ENCODE results near the gene ALDH1A3.

ALDH1A3 gene

GRCh38 chr15:100940767-100941379 is 61.2 kb downstream of the ALDH1A3 start:
- peaks cover 5% of the 10 kb centered on the region for H3K27me3 Mint-ChIP-seq
- no peak overlapping the region for H3K4me3 Mint-ChIP-seq
- H3K4me1 Mint-ChIP-seq, result no peaks in the 10 kb centered on the region
- no peak overlapping the region for H3K27ac Mint-ChIP-seq
- DNase-seq, result no peak
- CTCF ChIA-PET, result interaction anchor here (1.2 kb wide), 1 partner anchor 66 kb away, joined by 3 read pairs; no protein-coding TSS in a partner anchor
- H3K9me3 Mint-ChIP-seq, result no peaks in the 10 kb centered on the region
- H3K36me3 Mint-ChIP-seq, result no peaks in the 10 kb centered on the region

- CTCF ChIA-PET, result interaction anchor here (1.2 kb wide), 1 partner anchor 65 kb away, joined by 3 read pairs; no protein-coding TSS in a partner anchor
- H3K27ac Mint-ChIP-seq, result no peak overlapping the region
- no peaks in the 10 kb centered on the region for H3K36me3 Mint-ChIP-seq
- no peak for DNase-seq
- H3K4me1 Mint-ChIP-seq, result no peaks in the 10 kb centered on the region
- peaks cover 5% of the 10 kb centered on the region for H3K27me3 Mint-ChIP-seq
- H3K4me3 Mint-ChIP-seq, result no peak overlapping the region
- no peaks in the 10 kb centered on the region for H3K9me3 Mint-ChIP-seq
Observed at GRCh38 chr15:100941536-100941935, 61.9 kb downstream of the ALDH1A3 start.

GRCh38 chr15:100942656-100943425 is 63.2 kb downstream of the ALDH1A3 start:
- Mint-ChIP-seq H3K4me3 (no peak overlapping the region), H3K36me3 (no peaks in the 10 kb centered on the region), H3K27me3 (peaks cover 5% of the 10 kb centered on the region), H3K4me1 (no peaks in the 10 kb centered on the region), H3K27ac (no peak overlapping the region), H3K9me3 (no peaks in the 10 kb centered on the region)
- CTCF ChIA-PET, result interaction anchor here (0.7 kb wide), 1 partner anchor 22 kb away, joined by 3 read pairs; no protein-coding TSS in a partner anchor
- DNase-seq, result no peak

- H3K27ac Mint-ChIP-seq, result no peak overlapping the region
- no peaks in the 10 kb centered on the region for H3K9me3 Mint-ChIP-seq
- DNase-seq, result no peak
- no peak overlapping the region for H3K4me3 Mint-ChIP-seq
- peaks cover 4% of the 10 kb centered on the region for H3K27me3 Mint-ChIP-seq
- H3K4me1 Mint-ChIP-seq, result no peaks in the 10 kb centered on the region
- no peaks in the 10 kb centered on the region for H3K36me3 Mint-ChIP-seq
- CTCF ChIA-PET, result no interaction called here
Observed at GRCh38 chr15:100944244-100944895, 64.7 kb downstream of the ALDH1A3 start.

GRCh38 chr15:100944986-100945385 is 65.4 kb downstream of the ALDH1A3 start:
- Mint-ChIP-seq H3K9me3 (no peaks in the 10 kb centered on the region), H3K27me3 (peaks cover 4% of the 10 kb centered on the region), H3K27ac (no peak overlapping the region), H3K4me1 (no peaks in the 10 kb centered on the region), H3K4me3 (no peak overlapping the region), H3K36me3 (no peaks in the 10 kb centered on the region)
- CTCF ChIA-PET, result no interaction called here
- no peak for DNase-seq

- no peak for DNase-seq
- no peaks in the 10 kb centered on the region for H3K4me1 Mint-ChIP-seq
- no peaks in the 10 kb centered on the region for H3K36me3 Mint-ChIP-seq
- CTCF ChIA-PET, result interaction anchor here (2.0 kb wide), 1 partner anchor 59 kb away, joined by 8 read pairs; no protein-coding TSS in a partner anchor
- no peaks in the 10 kb centered on the region for H3K9me3 Mint-ChIP-seq
- peaks cover 4% of the 10 kb centered on the region for H3K27me3 Mint-ChIP-seq
- H3K27ac Mint-ChIP-seq, result no peak overlapping the region
- no peak overlapping the region for H3K4me3 Mint-ChIP-seq
Observed at GRCh38 chr15:100947760-100948429, 68.3 kb downstream of the ALDH1A3 start.

- CTCF ChIA-PET, result no interaction called here
- H3K9me3 Mint-ChIP-seq, result no peaks in the 10 kb centered on the region
- no peak for DNase-seq
- no peaks in the 10 kb centered on the region for H3K4me1 Mint-ChIP-seq
- no peaks in the 10 kb centered on the region for H3K36me3 Mint-ChIP-seq
- peaks cover 4% of the 10 kb centered on the region for H3K27me3 Mint-ChIP-seq
- no peak overlapping the region for H3K27ac Mint-ChIP-seq
- no peak overlapping the region for H3K4me3 Mint-ChIP-seq
Observed at GRCh38 chr15:100948430-100948762, 68.8 kb downstream of the ALDH1A3 start.

- H3K9me3 Mint-ChIP-seq, result no peaks in the 10 kb centered on the region
- H3K36me3 Mint-ChIP-seq, result no peaks in the 10 kb centered on the region
- H3K27me3 Mint-ChIP-seq, result peaks cover 4% of the 10 kb centered on the region
- no peak overlapping the region for H3K27ac Mint-ChIP-seq
- no peaks in the 10 kb centered on the region for H3K4me1 Mint-ChIP-seq
- H3K4me3 Mint-ChIP-seq, result no peak overlapping the region
- no peak for DNase-seq
- CTCF ChIA-PET, result no interaction called here
Observed at GRCh38 chr15:100949691-100950090, 70.1 kb downstream of the ALDH1A3 start.

- H3K4me3 Mint-ChIP-seq, result no peak overlapping the region
- H3K9me3 Mint-ChIP-seq, result no peaks in the 10 kb centered on the region
- no peak overlapping the region for H3K27ac Mint-ChIP-seq
- CTCF ChIA-PET, result no interaction called here
- H3K36me3 Mint-ChIP-seq, result no peaks in the 10 kb centered on the region
- DNase-seq, result no peak
- peaks cover 22% of the 10 kb centered on the region for H3K27me3 Mint-ChIP-seq
- no peaks in the 10 kb centered on the region for H3K4me1 Mint-ChIP-seq
Observed at GRCh38 chr15:100951965-100952364, 72.3 kb downstream of the ALDH1A3 start.

- Mint-ChIP-seq H3K4me3 (no peak overlapping the region), H3K9me3 (no peaks in the 10 kb centered on the region), H3K27me3 (peaks cover 22% of the 10 kb centered on the region), H3K27ac (no peak overlapping the region), H3K4me1 (no peaks in the 10 kb centered on the region), H3K36me3 (no peaks in the 10 kb centered on the region)
- DNase-seq, result no peak
- CTCF ChIA-PET, result no interaction called here
Observed at GRCh38 chr15:100952566-100952965, 72.9 kb downstream of the ALDH1A3 start.

GRCh38 chr15:100958326-100959065 is 78.9 kb downstream of the ALDH1A3 start:
- no peak for DNase-seq
- CTCF ChIA-PET, result no interaction called here
- no peaks in the 10 kb centered on the region for H3K36me3 Mint-ChIP-seq
- H3K4me1 Mint-ChIP-seq, result no peaks in the 10 kb centered on the region
- H3K9me3 Mint-ChIP-seq, result no peaks in the 10 kb centered on the region
- no peak overlapping the region for H3K4me3 Mint-ChIP-seq
- peaks cover 35% of the 10 kb centered on the region for H3K27me3 Mint-ChIP-seq
- H3K27ac Mint-ChIP-seq, result no peak overlapping the region

GRCh38 chr15:100959066-100960050 is 79.7 kb downstream of the ALDH1A3 start:
- Mint-ChIP-seq H3K27me3 (peaks cover 39% of the 10 kb centered on the region), H3K4me1 (no peaks in the 10 kb centered on the region), H3K27ac (no peak overlapping the region), H3K36me3 (no peaks in the 10 kb centered on the region), H3K9me3 (no peaks in the 10 kb centered on the region), H3K4me3 (no peak overlapping the region)
- CTCF ChIA-PET, result interaction anchor here (0.5 kb wide), 1 partner anchor 52 kb away, joined by 3 read pairs; no protein-coding TSS in a partner anchor
- no peak for DNase-seq

Measured in activated naive CD4-positive, alpha-beta T cell treated with anti-CD3 and anti-CD28 coated beads, Interleukin-2, amount 10 ng/mL, durations not matched to agents 7 days and 5 days (primary cell).